IMR-90 (cell line): ENCODE measurements around the gene PSMD11.

Source experiments
- BHLHE40 ChIP-seq: fragments of 150-350 bp; IDR thresholded peaks from 2 replicates; pipeline ENCODE4 v1.6.1; 2016; ENCODE audit warnings: mild to moderate bottlenecking, low read depth, low read length
- CEBPB ChIP-seq: IDR thresholded peaks from 2 replicates; pipeline ENCODE4 v1.6.1; 2012; ENCODE audit warnings: low read depth, low read length, improper control_type of control experiment
- FOS ChIP-seq: fragments of 150-350 bp; IDR thresholded peaks from 2 replicates; pipeline ENCODE4 v1.6.1; 2016; ENCODE audit warnings: low read depth, low read length
- MAFK ChIP-seq: IDR thresholded peaks from 2 replicates; pipeline ENCODE4 v1.6.1; 2012; ENCODE audit warnings: low read depth, low read length, improper control_type of control experiment
- MAZ ChIP-seq: IDR thresholded peaks from 2 replicates; pipeline ENCODE4 v1.6.1; 2012; ENCODE audit warnings: low read depth, mild to moderate bottlenecking, low read length, improper control_type of control experiment, moderate library complexity, borderline replicate concordance
- NFE2L2 ChIP-seq: fragments of 150-350 bp; IDR thresholded peaks from 2 replicates; pipeline ENCODE4 v1.6.1; 2016; ENCODE audit warnings: low read depth, mild to moderate bottlenecking, low read length
- POLR2A ChIP-seq: IDR thresholded peaks from 2 replicates; pipeline ENCODE4 v1.6.1; 2012; ENCODE audit warnings: mild to moderate bottlenecking, low read depth, low read length
- RAD21 ChIP-seq: IDR thresholded peaks from 2 replicates; pipeline ENCODE4 v1.6.1; 2012; ENCODE audit warnings: low read length, improper control_type of control experiment
- RCOR1 ChIP-seq: IDR thresholded peaks from 2 replicates; pipeline ENCODE4 v1.6.1; 2012; ENCODE audit warnings: mild to moderate bottlenecking, low read length, improper control_type of control experiment; ENCODE audit not compliant: insufficient replicate concordance
- TF ChIP-seq, protein P1 (sequence below): conservative IDR thresholded peaks from 2 replicates; pipeline ENCODE4 v1.5.1; 2012; ENCODE audit warnings: mild to moderate bottlenecking, low read depth, low read length, improper control_type of control experiment
- TF ChIP-seq, protein P2 (sequence below): fragments of 150-350 bp; IDR thresholded peaks from 2 replicates; pipeline ENCODE4 v1.6.1; 2016; ENCODE audit warnings: low read depth, mild to moderate bottlenecking, low read length, moderate library complexity, borderline replicate concordance
- TF ChIP-seq, protein P3 (sequence below): fragments of 150-350 bp; IDR thresholded peaks from 2 replicates; pipeline ENCODE4 v1.6.1; 2017; ENCODE audit warnings: mild to moderate bottlenecking, antibody characterized with exemption, low read length, low read depth

DNA sequence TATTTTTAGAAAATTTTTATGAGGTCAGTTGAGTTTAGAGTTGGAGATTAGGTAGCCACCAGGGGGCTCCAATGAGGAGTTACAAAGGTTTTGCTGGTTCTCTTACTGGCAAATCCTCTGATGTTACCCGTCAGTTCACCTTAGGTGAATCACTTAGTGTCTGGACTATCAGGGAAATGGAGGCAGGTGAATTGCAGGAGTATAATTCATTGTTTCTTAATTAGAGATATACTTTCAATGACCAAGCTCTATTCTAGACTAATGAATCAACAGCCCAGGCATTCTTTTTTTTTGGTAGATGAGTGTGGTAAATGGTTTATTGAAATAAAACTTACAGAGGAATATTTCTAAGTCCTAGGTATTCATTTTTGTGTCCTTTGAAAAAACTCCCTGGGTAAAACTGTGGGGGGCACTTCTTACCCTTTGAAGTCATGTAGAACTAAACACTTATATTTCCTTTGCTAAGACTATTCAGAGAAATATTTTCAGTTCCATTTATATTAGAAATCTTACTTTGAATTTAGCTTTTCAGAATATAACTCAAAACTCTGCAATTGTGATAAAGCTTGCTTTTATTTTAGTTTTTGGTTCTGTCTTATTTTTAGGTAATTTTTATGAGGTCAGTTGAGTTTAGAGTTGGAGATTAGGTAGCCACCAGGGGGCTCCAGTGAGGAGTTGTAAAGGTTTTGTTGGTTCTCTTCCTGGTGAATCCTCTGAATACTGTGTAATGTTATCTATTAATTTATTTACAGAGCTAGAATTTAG is 17.7 kb downstream of the PSMD11 start:
- TF ChIP-seq NFE2L2 (no peak), POLR2A (no peak), CEBPB (no peak), RAD21 (no peak), MAFK (no peak), BHLHE40 (no peak), MAZ (no peak), FOS (no peak), RCOR1 (no peak)
- TF ChIP-seq, protein P1, sequence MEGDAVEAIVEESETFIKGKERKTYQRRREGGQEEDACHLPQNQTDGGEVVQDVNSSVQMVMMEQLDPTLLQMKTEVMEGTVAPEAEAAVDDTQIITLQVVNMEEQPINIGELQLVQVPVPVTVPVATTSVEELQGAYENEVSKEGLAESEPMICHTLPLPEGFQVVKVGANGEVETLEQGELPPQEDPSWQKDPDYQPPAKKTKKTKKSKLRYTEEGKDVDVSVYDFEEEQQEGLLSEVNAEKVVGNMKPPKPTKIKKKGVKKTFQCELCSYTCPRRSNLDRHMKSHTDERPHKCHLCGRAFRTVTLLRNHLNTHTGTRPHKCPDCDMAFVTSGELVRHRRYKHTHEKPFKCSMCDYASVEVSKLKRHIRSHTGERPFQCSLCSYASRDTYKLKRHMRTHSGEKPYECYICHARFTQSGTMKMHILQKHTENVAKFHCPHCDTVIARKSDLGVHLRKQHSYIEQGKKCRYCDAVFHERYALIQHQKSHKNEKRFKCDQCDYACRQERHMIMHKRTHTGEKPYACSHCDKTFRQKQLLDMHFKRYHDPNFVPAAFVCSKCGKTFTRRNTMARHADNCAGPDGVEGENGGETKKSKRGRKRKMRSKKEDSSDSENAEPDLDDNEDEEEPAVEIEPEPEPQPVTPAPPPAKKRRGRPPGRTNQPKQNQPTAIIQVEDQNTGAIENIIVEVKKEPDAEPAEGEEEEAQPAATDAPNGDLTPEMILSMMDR, result peak; percentile 56
- TF ChIP-seq, protein P2, sequence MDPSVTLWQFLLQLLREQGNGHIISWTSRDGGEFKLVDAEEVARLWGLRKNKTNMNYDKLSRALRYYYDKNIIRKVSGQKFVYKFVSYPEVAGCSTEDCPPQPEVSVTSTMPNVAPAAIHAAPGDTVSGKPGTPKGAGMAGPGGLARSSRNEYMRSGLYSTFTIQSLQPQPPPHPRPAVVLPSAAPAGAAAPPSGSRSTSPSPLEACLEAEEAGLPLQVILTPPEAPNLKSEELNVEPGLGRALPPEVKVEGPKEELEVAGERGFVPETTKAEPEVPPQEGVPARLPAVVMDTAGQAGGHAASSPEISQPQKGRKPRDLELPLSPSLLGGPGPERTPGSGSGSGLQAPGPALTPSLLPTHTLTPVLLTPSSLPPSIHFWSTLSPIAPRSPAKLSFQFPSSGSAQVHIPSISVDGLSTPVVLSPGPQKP, result no peak
- TF ChIP-seq, protein P3, sequence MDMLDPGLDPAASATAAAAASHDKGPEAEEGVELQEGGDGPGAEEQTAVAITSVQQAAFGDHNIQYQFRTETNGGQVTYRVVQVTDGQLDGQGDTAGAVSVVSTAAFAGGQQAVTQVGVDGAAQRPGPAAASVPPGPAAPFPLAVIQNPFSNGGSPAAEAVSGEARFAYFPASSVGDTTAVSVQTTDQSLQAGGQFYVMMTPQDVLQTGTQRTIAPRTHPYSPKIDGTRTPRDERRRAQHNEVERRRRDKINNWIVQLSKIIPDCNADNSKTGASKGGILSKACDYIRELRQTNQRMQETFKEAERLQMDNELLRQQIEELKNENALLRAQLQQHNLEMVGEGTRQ, result no peak
